GM12892 (cell line): ENCODE measurements around the gene MEN1.
A peak's percentile ranks its signal among the peaks of the same experiment; 100 is the strongest.

Experiments
- DNase-seq: peaks from one replicate; pipeline ENCODE4 v3.0.0; 2011; ENCODE audit not compliant: insufficient read length
- FAIRE-seq: peaks from 2 replicates; lab custom pipeline; 2011; peaks lifted over from hg19 to GRCh38; lab: Jason Lieb, UNC
- POLR2A ChIP-seq: IDR thresholded peaks from 2 replicates; pipeline ENCODE4 v1.6.1; 2011; ENCODE audit warnings: low read depth, low read length, control low read depth
- POLR2AphosphoS5 ChIP-seq: IDR thresholded peaks from 2 replicates; pipeline ENCODE4 v1.6.1; 2011; ENCODE audit warnings: low read depth, low read length, control low read depth
- TAF1 ChIP-seq: IDR thresholded peaks from 2 replicates; pipeline ENCODE4 v1.6.1; 2011; ENCODE audit warnings: low read depth, mild to moderate bottlenecking, control low read depth, low read length, borderline replicate concordance

The MEN1 gene

GRCh38 chr11:64768300-64768694, 42.1 kb downstream of the MEN1 start:
- no peak for FAIRE-seq
- TF ChIP-seq TAF1 (no peak), POLR2AphosphoS5 (no peak; the same call in 1 of the 2 replicates), POLR2A (no peak; the same call in 1 of the 2 replicates)
- no peak for DNase-seq

DNA sequence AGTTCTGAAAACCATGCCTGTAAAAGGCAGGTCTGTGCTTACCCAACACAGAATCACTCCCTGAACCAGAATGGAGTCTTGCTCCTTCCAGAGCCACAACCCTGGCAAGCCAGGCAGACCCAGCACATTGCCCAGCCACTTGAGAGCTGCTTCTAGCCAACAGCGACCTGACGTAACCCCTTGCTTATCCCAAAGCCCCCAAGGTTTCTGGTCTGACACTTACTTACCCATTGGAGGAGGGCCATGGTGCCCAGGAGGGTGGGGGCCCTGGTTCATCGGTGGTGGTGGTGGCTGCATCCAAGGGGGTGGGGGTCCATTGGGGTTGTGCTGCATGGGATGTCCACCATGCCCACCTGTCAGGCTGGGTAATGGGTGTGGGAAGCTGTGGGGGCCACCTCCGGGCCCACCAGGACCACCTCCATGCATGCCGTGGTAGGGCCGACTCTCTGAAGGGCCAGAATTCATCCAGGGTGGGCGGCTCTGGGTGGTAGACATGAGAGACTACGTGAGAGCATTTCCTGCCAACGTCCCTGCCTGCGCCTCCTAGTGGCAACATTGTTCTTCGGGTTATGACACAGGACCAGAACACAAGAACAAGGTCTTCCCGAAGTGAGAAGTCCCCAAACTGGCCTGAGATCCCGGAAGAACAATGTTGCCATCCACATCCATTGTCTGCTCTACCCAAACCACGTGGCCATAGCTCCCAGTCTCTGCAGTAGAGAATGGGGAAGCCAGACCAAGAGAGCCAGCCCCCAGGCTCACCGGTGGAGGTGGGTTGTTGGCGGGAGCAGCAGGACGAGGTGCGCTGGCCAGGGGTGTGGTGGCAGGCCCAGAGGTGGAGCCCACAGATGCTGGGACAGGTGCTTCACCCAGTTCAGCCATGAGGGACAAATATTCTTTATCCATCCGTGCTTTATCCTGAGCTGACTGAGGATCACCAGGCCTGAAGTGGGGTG, 42.7 kb downstream of the MEN1 start:
- TF ChIP-seq TAF1: no peak
- TF ChIP-seq POLR2A: peak; percentile 35; the same call in 1 of the 2 replicates
- TF ChIP-seq POLR2AphosphoS5: peak; percentile 69
- peak; percentile 81 for FAIRE-seq
- peak; percentile 26 for DNase-seq

DNA sequence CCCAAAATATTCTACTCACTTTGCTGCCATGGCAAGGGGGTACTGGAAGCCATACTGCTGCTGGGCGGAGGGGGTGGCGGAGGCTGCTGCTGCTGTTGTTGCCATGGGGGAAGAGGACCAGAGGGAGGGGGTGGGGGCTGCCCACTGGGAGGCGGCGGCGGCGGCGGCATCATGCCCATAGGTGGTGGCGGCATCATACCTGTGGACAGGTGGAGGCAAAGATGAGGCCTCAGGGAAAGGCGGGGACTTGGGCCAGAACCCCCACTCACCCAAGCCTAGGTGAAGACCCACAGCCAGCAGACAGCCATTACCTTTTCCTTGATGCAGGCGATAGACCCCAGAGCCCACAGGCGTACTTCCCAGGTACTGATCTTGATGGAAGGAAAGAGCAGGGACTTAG, 43.5 kb downstream of the MEN1 start:
- DNase-seq: no peak
- FAIRE-seq: no peak
- no peak for TF ChIP-seq POLR2A
- TF ChIP-seq POLR2AphosphoS5: no peak
- TF ChIP-seq TAF1: no peak

- FAIRE-seq (no peak), DNase-seq (no peak)
Measured at GRCh38 chr11:64765851-64766665, 44.3 kb downstream of the MEN1 start.

GRCh38 chr11:64765291-64765850, 45.0 kb downstream of the MEN1 start:
- FAIRE-seq (no peak), DNase-seq (no peak)
- TF ChIP-seq TAF1 (no peak), POLR2A (peak; percentile 53; the same call in 1 of the 2 replicates), POLR2AphosphoS5 (peak; percentile 76)

More at GRCh38 chr11:64765851-64766665, 44.3 kb downstream of the MEN1 start:
- peak; percentile 66; the same call in 1 of the 2 replicates for TF ChIP-seq POLR2AphosphoS5
- no peak for TF ChIP-seq TAF1
- TF ChIP-seq POLR2A: peak; percentile 59; the same call in 1 of the 2 replicates

DNA sequence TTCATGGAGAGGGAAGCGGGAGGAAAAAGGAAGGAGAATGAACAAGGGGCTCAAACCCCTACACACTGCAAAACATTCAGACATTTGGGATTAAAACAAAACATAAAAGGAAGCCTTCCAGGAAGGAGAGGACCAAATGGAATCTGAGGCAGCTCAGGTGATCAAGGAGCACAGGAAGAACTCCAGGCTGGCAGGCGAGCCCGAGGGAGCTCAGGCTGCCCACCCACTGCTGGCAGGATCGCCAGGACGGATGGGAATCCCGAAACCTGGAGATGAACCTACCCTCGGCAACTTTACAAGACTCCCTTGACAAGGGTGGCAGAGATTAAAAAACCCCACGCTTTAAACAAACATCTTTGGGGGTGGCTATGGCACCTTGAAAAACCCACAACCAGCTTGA, 45.6 kb downstream of the MEN1 start:
- TF ChIP-seq POLR2A (no peak), POLR2AphosphoS5 (no peak), TAF1 (no peak)
- DNase-seq (no peak), FAIRE-seq (no peak)

DNA sequence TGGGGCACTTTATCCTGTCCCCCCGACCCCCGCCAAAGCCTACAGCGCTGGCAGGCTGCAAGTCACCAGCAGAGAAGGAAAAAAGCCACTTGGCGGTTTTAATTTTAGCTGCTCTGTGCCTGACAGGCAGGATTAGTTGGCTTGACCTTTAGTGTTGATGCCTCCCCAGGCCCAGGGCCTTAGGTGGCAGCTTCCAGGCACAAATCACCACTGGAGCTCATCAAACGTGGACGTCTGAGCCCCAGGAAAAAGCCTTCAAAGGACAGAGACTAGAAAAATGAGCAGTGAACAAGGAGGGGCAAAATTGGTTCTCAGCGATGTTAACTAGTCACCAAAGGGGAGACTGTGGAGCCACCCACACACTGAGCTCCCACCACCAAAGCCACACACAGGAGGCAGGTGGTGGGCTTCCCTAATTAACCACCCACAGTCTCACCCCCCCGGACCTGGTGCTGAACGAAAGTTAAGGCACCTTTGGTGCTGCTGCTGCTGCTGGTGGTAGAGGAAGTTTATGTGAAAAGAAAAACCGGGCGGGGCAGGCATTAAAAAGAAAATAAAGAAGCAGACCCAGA, 46.2 kb downstream of the MEN1 start:
- peak; percentile 36 for FAIRE-seq
- no peak for DNase-seq
- TF ChIP-seq POLR2AphosphoS5 (no peak), TAF1 (no peak), POLR2A (no peak)

DNA sequence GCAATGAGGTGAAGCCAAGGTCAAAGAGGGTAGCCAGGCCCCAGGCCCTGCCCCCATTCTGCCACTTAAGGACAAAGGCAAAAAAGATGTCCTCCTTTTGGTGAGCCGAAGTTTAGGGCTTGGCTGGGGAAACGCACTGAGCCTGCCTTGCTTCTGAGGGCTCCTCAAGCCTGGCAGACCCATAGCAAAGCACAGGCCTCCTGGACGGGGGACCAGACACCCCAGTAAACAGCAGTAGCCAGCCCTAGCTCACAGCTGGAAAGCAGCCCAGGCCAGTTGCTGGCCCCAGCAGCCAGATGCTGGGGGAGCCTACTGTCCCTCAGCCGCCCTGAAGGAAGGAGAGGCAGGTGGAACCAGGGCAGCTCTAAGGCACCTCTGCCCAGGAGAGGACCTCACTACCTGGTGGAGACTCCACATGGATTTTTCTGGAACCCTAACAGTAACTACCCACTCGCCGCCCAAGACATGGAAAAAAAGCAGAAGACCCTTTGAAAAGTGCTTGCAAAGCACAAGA, 46.8 kb downstream of the MEN1 start:
- peak; percentile 25; the same call in 1 of the 2 replicates for TF ChIP-seq POLR2AphosphoS5
- no peak for TF ChIP-seq TAF1
- peak; percentile 48; the same call in 1 of the 2 replicates for TF ChIP-seq POLR2A
- no peak for DNase-seq
- FAIRE-seq: no peak

DNA sequence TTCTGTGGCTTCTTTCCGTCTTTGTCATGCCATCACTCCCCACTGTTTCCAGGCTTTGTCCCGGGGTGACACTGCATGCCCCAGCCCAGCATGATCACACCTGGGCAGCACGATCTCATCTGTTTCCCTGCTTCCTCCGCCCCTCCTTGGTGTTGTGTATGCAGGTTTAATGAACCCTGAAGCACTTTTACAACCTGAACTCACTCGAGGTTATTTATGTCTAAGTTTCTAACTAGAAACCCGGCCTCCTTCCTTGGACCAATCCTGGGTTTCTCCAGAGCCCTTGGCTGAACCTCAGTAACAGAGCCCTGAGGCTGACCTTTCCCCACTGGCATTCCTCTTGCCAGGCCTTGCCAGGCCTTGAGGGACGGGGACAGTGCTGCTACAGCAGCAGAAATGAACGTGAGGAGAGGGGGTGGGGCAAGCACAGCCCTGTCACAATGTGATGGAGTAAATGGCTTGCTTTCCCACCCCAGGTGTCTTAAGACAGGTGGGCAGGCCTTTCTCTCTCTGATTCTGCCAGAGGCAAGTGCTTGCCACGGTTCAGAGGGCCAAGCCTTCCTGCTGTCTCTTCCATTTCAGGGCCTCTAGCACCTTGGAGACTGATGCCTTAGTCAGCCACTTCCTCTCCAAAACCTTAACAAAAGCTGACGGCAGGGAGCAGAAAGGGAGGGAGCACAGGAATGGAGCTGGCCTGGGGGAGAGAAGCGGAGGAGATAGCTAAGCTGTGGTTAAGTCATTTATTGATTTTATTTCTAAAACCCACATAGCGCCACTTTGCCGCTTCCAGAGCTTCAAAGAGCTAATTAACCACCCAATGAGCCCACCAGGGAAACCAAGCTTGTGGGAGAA, 47.5 kb downstream of the MEN1 start:
- FAIRE-seq (no peak), DNase-seq (no peak)
- TF ChIP-seq POLR2AphosphoS5: 0 out of 2 replicates have a peak, but pooled peaks have one; percentile 39
- TF ChIP-seq POLR2A: no peak; the same call in 1 of the 2 replicates
- no peak for TF ChIP-seq TAF1

- DNase-seq (no peak), FAIRE-seq (peak; percentile 73)
- TF ChIP-seq TAF1 (no peak), POLR2A (peak; percentile 74; the same call in 1 of the 2 replicates), POLR2AphosphoS5 (peak; percentile 96)
Measured at GRCh38 chr11:64762277-64762673, 48.1 kb downstream of the MEN1 start.
